Measurements from ENCODE around the gene NPTN.
"Not testable (repeated sequence)": the region's sequence is repeated elsewhere in the genome, so short reads cannot be mapped to it uniquely, and the experiment has no call there.

NPTN gene

GRCh38 chr15:73600413-73601335, 32.5 kb downstream of the NPTN start:
- DNase-seq = no peak

- DNase-seq = no peak
Observed at GRCh38 chr15:73599934-73600333, 33.3 kb downstream of the NPTN start.

GRCh38 chr15:73598530-73599160, 34.5 kb downstream of the NPTN start:
- no peak for DNase-seq

- no peak for DNase-seq
Observed at GRCh38 chr15:73597036-73597638, 36.1 kb downstream of the NPTN start.

- DNase-seq = no peak
Observed at GRCh38 chr15:73596174-73596573, 37.0 kb downstream of the NPTN start.

- no peak for DNase-seq
Observed at GRCh38 chr15:73594109-73594508, 39.1 kb downstream of the NPTN start.

GRCh38 chr15:73593304-73594074, 39.7 kb downstream of the NPTN start:
- no peak for DNase-seq

- DNase-seq = no peak
Observed at GRCh38 chr15:73590263-73590662, 42.9 kb downstream of the NPTN start.

GRCh38 chr15:73589766-73590165, 43.4 kb downstream of the NPTN start:
- DNase-seq = no peak

- DNase-seq = no peak
Observed at GRCh38 chr15:73585871-73586654, 47.1 kb downstream of the NPTN start.

GRCh38 chr15:73584699-73585420, 48.3 kb downstream of the NPTN start:
- peak in 1 of 5 experiments; percentile 57 for DNase-seq

- peak in 1 of 5 experiments; percentile 61 for DNase-seq
Observed at GRCh38 chr15:73583544-73583943, 49.6 kb downstream of the NPTN start.

- DNase-seq = no peak
Observed at GRCh38 chr15:73582851-73583379, 50.3 kb downstream of the NPTN start.

GRCh38 chr15:73578026-73578425, 55.2 kb downstream of the NPTN start:
- no peak for DNase-seq

- DNase-seq = not testable (repeated sequence)
Observed at GRCh38 chr15:73577593-73577992, 55.6 kb downstream of the NPTN start.

GRCh38 chr15:73575636-73576247, 57.4 kb downstream of the NPTN start:
- DNase-seq = peak in 1 of 5 experiments; percentile 12

- DNase-seq = no peak
Observed at GRCh38 chr15:73573572-73573971, 59.6 kb downstream of the NPTN start.

- no peak for DNase-seq
Observed at GRCh38 chr15:73573037-73573436, 60.2 kb downstream of the NPTN start.

- no peak for DNase-seq
Observed at GRCh38 chr15:73572296-73572695, 60.9 kb downstream of the NPTN start.

- DNase-seq = no peak
Observed at GRCh38 chr15:73571346-73571745, 61.8 kb downstream of the NPTN start.

All from T-helper 2 cell (primary cell).